HG02678 (cell line): ENCODE results near the gene POLR3H.

Source experiments
- ATAC-seq: cut with Tn5 transposase; IDR thresholded peaks from one replicate; pipeline ENCODE4 v1.9.1; 2021; ENCODE audit warnings: mild to moderate bottlenecking, moderate library complexity; ENCODE audit not compliant: unreplicated experiment

The POLR3H gene

GRCh38 chr22:41488076-41488475 lies 56.2 kb downstream of the POLR3H start:
- ATAC-seq, result no peak

GRCh38 chr22:41487037-41487935 lies 57.0 kb downstream of the POLR3H start:
- no peak for ATAC-seq

- ATAC-seq, result no peak
Measured at GRCh38 chr22:41485033-41485432, 59.2 kb downstream of the POLR3H start.

- no peak for ATAC-seq
Measured at GRCh38 chr22:41482319-41482935, 61.8 kb downstream of the POLR3H start.

GRCh38 chr22:41481925-41482318 lies 62.3 kb downstream of the POLR3H start:
- no peak for ATAC-seq

GRCh38 chr22:41481131-41481830 lies 63.0 kb downstream of the POLR3H start:
- no peak for ATAC-seq

- ATAC-seq, result no peak
Measured at GRCh38 chr22:41480397-41480735, 63.9 kb downstream of the POLR3H start.

GRCh38 chr22:41479671-41480396 lies 64.4 kb downstream of the POLR3H start:
- ATAC-seq, result no peak

GRCh38 chr22:41478891-41479521 lies 65.3 kb downstream of the POLR3H start:
- ATAC-seq, result no peak

- ATAC-seq, result no peak
Measured at GRCh38 chr22:41478473-41478872, 65.8 kb downstream of the POLR3H start.
